Parathyroid adenoma (tissue), 2 donors: Measurements from ENCODE around the gene SENP5.
"Not testable (repeated sequence)": the region's sequence is repeated elsewhere in the genome, so short reads cannot be mapped to it uniquely, and the experiment has no call there.

Experiments used
- H2AFZ ChIP-seq: fragments of 300-600 bp; sonication (generic); one replicate; pipeline ENCODE4 v1.7.0; 2017; ENCODE audit warnings: antibody characterized with exemption, mild to moderate bottlenecking
- H3K27ac ChIP-seq: fragments of 300-600 bp; sonication (generic); one replicate; pipeline ENCODE4 v1.7.0; 2017
- H3K27me3 ChIP-seq: fragments of 300-600 bp; sonication (generic); one replicate; pipeline ENCODE4 v1.7.0; 2017; ENCODE audit warnings: low read length; ENCODE audit not compliant: control insufficient read depth, insufficient read depth
- H3K36me3 ChIP-seq: fragments of 300-600 bp; sonication (generic); one replicate; pipeline ENCODE4 v1.7.0; 2017; ENCODE audit warnings: low read length; ENCODE audit not compliant: control insufficient read depth, insufficient read depth
- H3K4me1 ChIP-seq: fragments of 300-600 bp; sonication (generic); one replicate; pipeline ENCODE4 v1.7.0; 2017; ENCODE audit warnings: control low read depth
- H3K4me2 ChIP-seq: fragments of 300-600 bp; sonication (generic); one replicate; pipeline ENCODE4 v1.7.0; 2017; ENCODE audit warnings: low read length
- H3K4me3 ChIP-seq: fragments of 300-600 bp; sonication (generic); one replicate; pipeline ENCODE4 v1.7.0; 2017; ENCODE audit warnings: low read depth, low read length
- H3K79me2 ChIP-seq: fragments of 300-600 bp; sonication (generic); one replicate; pipeline ENCODE4 v1.7.0; 2017; ENCODE audit warnings: control low read depth
- H3K9ac ChIP-seq: fragments of 300-600 bp; sonication (generic); one replicate; pipeline ENCODE4 v1.7.0; 2017; ENCODE audit warnings: mild to moderate bottlenecking
- H3K9me3 ChIP-seq: fragments of 300-600 bp; sonication (generic); one replicate; pipeline ENCODE4 v1.7.0; 2017; ENCODE audit warnings: low read length; ENCODE audit not compliant: control insufficient read depth
- CTCF ChIP-seq: fragments of 300-600 bp; sonication (generic); IDR thresholded peaks from one replicate; pipeline ENCODE4 v1.7.0; 2017; ENCODE audit warnings: antibody characterized with exemption, mild to moderate bottlenecking
- donor health status: primary hyperparathyroidism.

The SENP5 gene, protein sequence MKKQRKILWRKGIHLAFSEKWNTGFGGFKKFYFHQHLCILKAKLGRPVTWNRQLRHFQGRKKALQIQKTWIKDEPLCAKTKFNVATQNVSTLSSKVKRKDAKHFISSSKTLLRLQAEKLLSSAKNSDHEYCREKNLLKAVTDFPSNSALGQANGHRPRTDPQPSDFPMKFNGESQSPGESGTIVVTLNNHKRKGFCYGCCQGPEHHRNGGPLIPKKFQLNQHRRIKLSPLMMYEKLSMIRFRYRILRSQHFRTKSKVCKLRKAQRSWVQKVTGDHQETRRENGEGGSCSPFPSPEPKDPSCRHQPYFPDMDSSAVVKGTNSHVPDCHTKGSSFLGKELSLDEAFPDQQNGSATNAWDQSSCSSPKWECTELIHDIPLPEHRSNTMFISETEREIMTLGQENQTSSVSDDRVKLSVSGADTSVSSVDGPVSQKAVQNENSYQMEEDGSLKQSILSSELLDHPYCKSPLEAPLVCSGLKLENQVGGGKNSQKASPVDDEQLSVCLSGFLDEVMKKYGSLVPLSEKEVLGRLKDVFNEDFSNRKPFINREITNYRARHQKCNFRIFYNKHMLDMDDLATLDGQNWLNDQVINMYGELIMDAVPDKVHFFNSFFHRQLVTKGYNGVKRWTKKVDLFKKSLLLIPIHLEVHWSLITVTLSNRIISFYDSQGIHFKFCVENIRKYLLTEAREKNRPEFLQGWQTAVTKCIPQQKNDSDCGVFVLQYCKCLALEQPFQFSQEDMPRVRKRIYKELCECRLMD

DNA sequence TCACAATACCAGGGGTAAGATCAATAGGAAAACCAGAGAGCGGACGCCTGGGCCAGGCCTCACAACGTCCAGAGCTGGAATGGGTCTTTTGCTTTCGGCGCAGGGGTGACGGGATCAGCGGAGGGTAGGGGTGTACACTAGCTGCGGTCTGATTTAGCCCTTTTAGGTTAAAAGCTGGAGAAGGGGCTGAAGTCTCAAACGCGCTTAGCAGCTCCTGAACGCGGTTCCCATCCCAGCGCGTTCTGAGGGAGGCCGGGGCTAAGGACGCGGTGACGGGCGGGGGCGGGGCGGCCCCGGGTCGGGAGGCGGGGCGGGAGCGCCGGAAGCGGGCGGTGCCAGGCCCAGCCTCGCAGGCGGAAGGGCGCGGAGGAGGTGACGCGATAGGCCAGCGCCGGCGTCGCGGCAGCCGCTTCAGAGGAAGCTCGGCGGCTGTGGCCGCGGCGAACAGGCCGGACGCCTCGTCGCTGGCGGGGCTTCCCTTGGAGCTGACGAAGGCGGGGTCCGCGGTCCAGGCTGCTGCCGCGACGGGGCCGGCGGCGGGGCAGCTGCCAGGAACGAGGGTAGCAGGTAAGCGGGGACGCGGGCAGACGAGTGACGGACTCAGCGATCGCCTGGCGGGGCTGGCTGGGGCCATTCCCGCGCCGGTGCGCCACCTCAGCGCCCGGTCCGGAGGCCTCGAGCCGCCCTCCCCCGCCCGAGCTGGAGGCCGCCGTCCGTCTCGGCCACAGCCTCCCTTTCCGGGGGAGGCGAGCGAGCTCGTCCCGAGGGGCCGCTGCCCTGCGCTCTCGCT, at the start of gene SENP5:
Gene SENP5, plus strand, starts transcription at position 414 of the 790 bp plus-strand sequence. CDS start 17,262 bp downstream, outside the sequence.
- Histone ChIP-seq H3K27me3 (no peaks in the 10 kb centered on the region), H3K9me3 (no peaks in the 10 kb centered on the region), H3K27ac (peak within 1 kb of the TSS; percentile 80), H3K4me3 (peak within 1 kb of the TSS; percentile 90), H3K36me3 (no peaks in the 10 kb centered on the region), H3K4me2 (peak within 1 kb of the TSS; percentile 96), H2AFZ (peak within 1 kb of the TSS; percentile 85), H3K9ac (peak within 1 kb of the TSS; percentile 70), H3K4me1 (peaks cover 9% of the 10 kb centered on the region), H3K79me2 (peaks cover 37% of the 10 kb centered on the region)
- no peak for TF ChIP-seq CTCF

DNA sequence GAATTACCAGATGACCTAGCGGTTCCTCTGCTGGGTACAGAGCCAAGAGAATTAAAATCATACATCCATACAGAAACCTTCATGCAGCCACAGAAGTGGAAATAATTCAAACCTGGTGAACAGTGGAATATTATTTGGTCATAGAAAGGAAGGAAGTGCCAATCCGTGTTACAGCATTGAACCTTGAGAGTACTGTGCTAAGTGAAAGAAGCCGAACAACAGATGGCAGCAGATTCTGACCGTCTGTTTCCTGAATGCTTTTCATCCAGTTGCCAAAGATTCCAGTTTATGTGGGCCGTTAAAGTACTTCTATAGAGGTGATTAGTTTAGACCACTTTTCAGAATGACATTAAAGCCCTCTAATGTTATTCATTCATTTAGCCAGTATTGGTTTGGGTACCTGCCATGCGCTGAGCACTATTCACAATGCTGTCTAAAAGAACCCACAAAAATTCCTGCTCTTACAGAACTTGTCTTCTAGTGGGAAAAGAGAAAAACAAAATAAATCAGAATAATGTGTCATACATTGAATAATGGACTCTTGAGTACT, 45.8 kb upstream of the SENP5 start:
- H3K4me2 ChIP-seq = no peak overlapping the region
- H3K4me1 ChIP-seq = no peaks in the 10 kb centered on the region
- H3K9ac ChIP-seq = no peak overlapping the region
- H3K79me2 ChIP-seq = peaks cover 3% of the 10 kb centered on the region
- no peaks in the 10 kb centered on the region for H3K27me3 ChIP-seq
- H3K4me3 ChIP-seq = no peak overlapping the region
- no peak overlapping the region for H2AFZ ChIP-seq
- TF ChIP-seq CTCF = no peak
- H3K27ac ChIP-seq = no peak overlapping the region
- H3K9me3 ChIP-seq = no peaks in the 10 kb centered on the region
- no peaks in the 10 kb centered on the region for H3K36me3 ChIP-seq

DNA sequence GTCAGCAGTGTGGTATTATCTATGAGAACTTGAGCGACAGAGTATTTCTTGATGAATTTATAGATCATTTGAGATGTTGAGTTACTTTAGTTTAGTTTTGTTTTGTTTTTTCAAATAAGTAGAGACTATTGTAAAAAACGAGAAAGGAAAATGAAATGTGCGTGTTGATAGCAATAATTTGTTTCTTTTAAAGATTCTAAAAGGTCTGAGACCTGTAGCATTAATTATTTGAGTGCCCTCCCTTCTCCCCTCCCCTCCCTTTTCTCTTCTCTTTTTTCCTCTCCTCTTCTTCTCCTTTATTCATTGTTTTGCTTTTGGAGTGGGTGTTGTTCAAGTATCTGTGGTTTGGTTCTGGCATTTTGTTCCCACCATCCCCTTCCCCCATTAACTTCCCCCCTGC, 38.1 kb upstream of the SENP5 start:
- H3K36me3 ChIP-seq, H3K4me1 ChIP-seq, H3K79me2 ChIP-seq, H3K9me3 ChIP-seq, H3K4me2 ChIP-seq, H3K9ac ChIP-seq, H3K4me3 ChIP-seq, H3K27me3 ChIP-seq: not testable (repeated sequence)
- Histone ChIP-seq H2AFZ (peak overlapping the region; percentile 14), H3K27ac (peak overlapping the region; percentile 52)

DNA sequence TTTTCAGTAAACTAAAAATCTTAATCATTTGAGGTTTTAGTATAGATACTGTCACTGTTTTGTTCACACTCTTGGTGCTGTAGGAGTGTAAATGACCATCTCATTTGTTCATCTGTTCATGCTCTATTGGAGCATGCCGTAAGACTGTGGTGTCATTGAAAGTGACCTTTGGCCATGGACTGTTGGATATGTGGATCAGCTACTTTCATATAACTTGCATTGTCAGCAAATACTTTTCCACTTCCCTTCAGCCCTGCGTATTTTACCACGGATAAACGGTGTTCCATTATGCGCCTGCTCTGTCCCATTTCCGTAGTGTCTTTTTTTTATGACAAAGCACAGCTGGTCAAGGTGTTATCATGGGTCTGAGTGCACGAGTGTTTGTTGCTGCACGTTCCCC, 32.6 kb upstream of the SENP5 start:
- Histone ChIP-seq H3K4me2 (peak overlapping the region; percentile 53), H3K4me1 (peaks cover 16% of the 10 kb centered on the region), H3K79me2 (no peaks in the 10 kb centered on the region), H3K27me3 (no peaks in the 10 kb centered on the region), H3K4me3 (peak overlapping the region; percentile 18), H3K36me3 (no peaks in the 10 kb centered on the region), H3K9me3 (no peaks in the 10 kb centered on the region), H3K9ac (no peak overlapping the region), H3K27ac (peak overlapping the region; percentile 89), H2AFZ (peak overlapping the region; percentile 54)
- TF ChIP-seq CTCF = no peak

GRCh38 chr3:196836626-196837025, 31.1 kb upstream of the SENP5 start:
- Histone ChIP-seq H3K4me1 (peaks cover 14% of the 10 kb centered on the region), H3K27ac (peak overlapping the region; percentile 89)
- not testable (repeated sequence) for H3K4me2 ChIP-seq, H3K27me3 ChIP-seq, H3K36me3 ChIP-seq, H3K79me2 ChIP-seq, H3K9ac ChIP-seq, H2AFZ ChIP-seq, H3K9me3 ChIP-seq, H3K4me3 ChIP-seq
